Natural killer cell (primary cell): ENCODE measurements around the gene ZNF846. TPM values are rescaled to one million over a fixed set of nuclear protein-coding genes. Genes with fewer than 3 reads are reported as not detected.
"Not testable (repeated sequence)": the region's sequence is repeated elsewhere in the genome, so short reads cannot be mapped to it uniquely, and the experiment has no call there.

Source experiments
- ATAC-seq, 3 donors: fragments of 150-1000 bp in 2 of 3; fragments of 200-7000 bp in 1 of 3; cut with Tn5 transposase; 1 replicate in 1 of 3; 2 replicates in 2 of 3; pipeline ENCODE4 v1.10.0; 2021; ENCODE audit warnings: mild to moderate bottlenecking in 2 of 3, moderate library complexity in 2 of 3
- DNase-seq, 2 donors: peaks; one replicate each; pipeline versions ENCODE4 v3.0.0 to v3.0.0-alpha.2; 2013 to 2021; ENCODE audit warnings: mixed read lengths in 1 of 2
- H3K27ac ChIP-seq: one replicate; pipeline ENCODE4 v1.5.1; 2013; ENCODE audit warnings: mild to moderate bottlenecking, low read length
- H3K27me3 ChIP-seq: one replicate; pipeline ENCODE4 v1.6.1; 2013; ENCODE audit warnings: low read length; ENCODE audit not compliant: control insufficient read depth, insufficient read depth
- H3K36me3 ChIP-seq: one replicate; pipeline ENCODE4 v1.6.1; 2013; ENCODE audit warnings: low read length; ENCODE audit not compliant: control insufficient read depth, insufficient read depth
- H3K4me1 ChIP-seq: one replicate; pipeline ENCODE4 v1.6.1; 2013; ENCODE audit warnings: low read length; ENCODE audit not compliant: control insufficient read depth, insufficient read depth
- H3K4me3 ChIP-seq: one replicate; pipeline ENCODE4 v1.5.1; 2013; ENCODE audit warnings: low read length
- H3K9me3 ChIP-seq: one replicate; pipeline ENCODE4 v1.6.1; 2013; ENCODE audit warnings: low read length; ENCODE audit not compliant: control insufficient read depth, insufficient read depth
- H3K27ac Mint-ChIP-seq, 2 donors: one replicate each; pipeline ENCODE4 v1.8.0; 2022; ENCODE audit warnings: mild to moderate bottlenecking in 2 of 2, mixed read lengths in 2 of 2, moderate library complexity in 1 of 2
- H3K27me3 Mint-ChIP-seq, 2 donors: one replicate each; pipeline ENCODE4 v1.8.0; 2022; ENCODE audit warnings: low read depth in 2 of 2, mixed read lengths in 2 of 2
- H3K36me3 Mint-ChIP-seq: one replicate; pipeline ENCODE4 v1.8.0; 2022; ENCODE audit warnings: mixed read lengths
- H3K4me1 Mint-ChIP-seq, 2 donors: one replicate each; pipeline ENCODE4 v1.8.0; 2022; ENCODE audit warnings: mixed read lengths in 2 of 2
- H3K4me3 Mint-ChIP-seq: one replicate; pipeline ENCODE4 v1.8.0; 2022; ENCODE audit warnings: mild to moderate bottlenecking, moderate library complexity, mixed read lengths
- H3K9me3 Mint-ChIP-seq, 2 donors: one replicate each; pipeline ENCODE4 v1.8.0; 2022; ENCODE audit warnings: mixed read lengths in 2 of 2
- WGBS: methylation state at CpG from one replicate; pipeline ENCODE4 v1.1.7; 2013; ENCODE audit warnings: missing lambda C conversion rate; ENCODE audit not compliant: insufficient coverage; 5-methylcytosine and 5-hydroxymethylcytosine counted together
- intact Hi-C: fragments of 100-400 bp; cut with micrococcal nuclease; formaldehyde crosslinking; loops from one replicate; pipeline ENCODE4 v1.14.2; 2022
- total RNA-seq, 4 donors: library from RNA; stranded (reverse); fragments of 120-200 nt in 1 of 4; gene quantifications; one replicate each; pipeline versions ENCODE4 v1.2.3 to v1.2.4, GENCODE V29; 2013 to 2022
- TF ChIP-seq, protein P1 (sequence below): fragments of 200-600 bp; IDR thresholded peaks from one replicate; pipeline ENCODE4 v1.8.0; 2022; ENCODE audit warnings: antibody characterized with exemption

ZNF846 gene
- total RNA-seq, 3 donors from 2014 or later (not counting 1 experiment from before 2014, with no cell fraction given) = 9.8 to 15.6 (median 12.8) TPM

DNA sequence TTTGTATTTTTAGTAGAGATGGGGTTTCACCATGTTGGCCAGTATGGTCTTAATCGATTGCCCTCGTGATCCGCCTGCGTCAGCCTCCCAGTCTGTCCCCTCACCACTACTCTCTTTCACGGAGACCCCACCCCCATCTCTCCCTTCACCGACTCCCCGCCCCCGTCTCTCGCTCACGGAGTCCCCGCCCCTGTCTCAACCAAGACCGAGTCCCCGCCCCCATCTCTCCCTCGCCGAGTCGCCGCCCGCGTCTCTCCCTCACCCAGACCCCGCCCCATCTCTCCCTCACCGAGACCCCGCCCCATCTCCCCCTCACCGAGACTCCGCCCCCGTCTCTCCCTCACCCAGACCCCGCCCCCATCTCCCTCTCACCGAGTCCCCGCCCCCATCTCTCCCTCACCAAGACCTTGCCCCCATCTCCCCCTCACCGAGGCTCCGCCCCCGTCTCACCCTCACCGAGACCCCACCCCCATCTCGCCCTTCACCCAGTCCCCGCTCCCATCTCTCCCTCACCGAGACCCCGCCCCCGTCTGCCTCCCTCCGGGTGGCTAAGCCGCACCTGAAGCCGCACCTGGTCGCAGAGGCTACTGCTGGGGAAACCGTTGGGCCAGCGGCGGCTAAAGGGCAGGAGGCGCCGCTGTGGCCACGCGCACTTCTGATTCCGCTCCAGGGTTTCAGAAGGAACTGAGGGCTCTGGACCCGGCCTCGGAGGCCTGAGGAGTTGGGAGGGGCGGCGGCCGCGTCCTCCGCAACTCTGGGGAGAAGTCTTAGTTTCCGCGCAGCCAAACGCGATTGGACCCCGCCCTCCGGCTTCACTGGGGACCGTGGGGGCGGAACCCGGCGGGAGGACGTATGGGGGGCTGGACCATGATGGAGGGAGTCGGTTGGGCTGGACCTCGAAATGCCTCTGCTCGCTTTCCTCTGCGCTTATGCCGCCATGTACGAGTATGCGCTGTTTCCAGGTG, 17.1 kb upstream of the ZNF846 start:
- Mint-ChIP-seq H3K4me1 (peaks cover 7 to 36% of the 10 kb centered on the region in 2 donors), H3K27me3 (no peaks in the 10 kb centered on the region), H3K27ac (peak overlapping the region; percentile 93 to 95), H3K4me3 (peak overlapping the region; percentile 93), H3K36me3 (no peaks in the 10 kb centered on the region), H3K9me3 (no peaks in the 10 kb centered on the region)
- WGBS = under 1% methylated on average over 65 of the region's 74 CpGs
- peak; percentile 86 to 98 for DNase-seq
- peak overlapping the region; percentile 86 for H3K4me3 ChIP-seq
- H3K4me1 ChIP-seq = peaks cover 14% of the 10 kb centered on the region
- intact Hi-C loops = loop anchor here (1.0 to 5.0 kb wide), 3 partner anchors 17 to 52 kb away; partner anchors contain the start of genes FBXL12, PIN1 and ZNF846
- peak; percentile 81 to 93 (median 81) for ATAC-seq
- no peaks in the 10 kb centered on the region for H3K9me3 ChIP-seq
- H3K36me3 ChIP-seq = no peaks in the 10 kb centered on the region
- TF ChIP-seq, protein P1, sequence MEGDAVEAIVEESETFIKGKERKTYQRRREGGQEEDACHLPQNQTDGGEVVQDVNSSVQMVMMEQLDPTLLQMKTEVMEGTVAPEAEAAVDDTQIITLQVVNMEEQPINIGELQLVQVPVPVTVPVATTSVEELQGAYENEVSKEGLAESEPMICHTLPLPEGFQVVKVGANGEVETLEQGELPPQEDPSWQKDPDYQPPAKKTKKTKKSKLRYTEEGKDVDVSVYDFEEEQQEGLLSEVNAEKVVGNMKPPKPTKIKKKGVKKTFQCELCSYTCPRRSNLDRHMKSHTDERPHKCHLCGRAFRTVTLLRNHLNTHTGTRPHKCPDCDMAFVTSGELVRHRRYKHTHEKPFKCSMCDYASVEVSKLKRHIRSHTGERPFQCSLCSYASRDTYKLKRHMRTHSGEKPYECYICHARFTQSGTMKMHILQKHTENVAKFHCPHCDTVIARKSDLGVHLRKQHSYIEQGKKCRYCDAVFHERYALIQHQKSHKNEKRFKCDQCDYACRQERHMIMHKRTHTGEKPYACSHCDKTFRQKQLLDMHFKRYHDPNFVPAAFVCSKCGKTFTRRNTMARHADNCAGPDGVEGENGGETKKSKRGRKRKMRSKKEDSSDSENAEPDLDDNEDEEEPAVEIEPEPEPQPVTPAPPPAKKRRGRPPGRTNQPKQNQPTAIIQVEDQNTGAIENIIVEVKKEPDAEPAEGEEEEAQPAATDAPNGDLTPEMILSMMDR = no peak
- peak overlapping the region; percentile 98 for H3K27ac ChIP-seq
- H3K27me3 ChIP-seq = no peaks in the 10 kb centered on the region

DNA sequence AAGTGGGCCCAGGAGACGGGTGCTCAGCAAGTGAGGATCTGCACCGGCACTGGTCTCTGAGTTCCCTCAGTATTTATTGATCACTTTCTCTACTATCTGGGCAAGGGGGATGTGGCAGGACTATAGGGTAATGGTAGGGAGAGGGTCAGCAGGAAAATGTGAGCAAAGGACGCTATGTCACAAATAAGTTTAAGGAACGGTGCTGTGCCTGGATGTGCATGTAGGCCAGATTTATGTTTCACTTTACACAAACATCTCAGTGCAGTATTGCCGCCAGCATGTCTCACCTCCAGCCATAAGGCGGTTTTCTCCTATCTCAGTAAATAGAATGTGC, 15.6 kb upstream of the ZNF846 start:
- H3K4me3 Mint-ChIP-seq, H3K36me3 Mint-ChIP-seq, H3K27me3 Mint-ChIP-seq, H3K9me3 Mint-ChIP-seq, H3K27ac ChIP-seq, H3K9me3 ChIP-seq, ATAC-seq, H3K4me3 ChIP-seq, DNase-seq, H3K36me3 ChIP-seq, H3K27me3 ChIP-seq: not testable (repeated sequence)
- peaks cover 7 to 31% of the 10 kb centered on the region in 2 donors for H3K4me1 Mint-ChIP-seq
- H3K4me1 ChIP-seq = peaks cover 14% of the 10 kb centered on the region
- 96% methylated on average over 6 of the region's 6 CpGs for WGBS
- peak overlapping the region; percentile 93 to 95 for H3K27ac Mint-ChIP-seq
- intact Hi-C loops = loop anchor here (2.0 kb wide), 1 partner anchor 35 kb away; the partner anchor contains the start of gene FBXL12

DNA sequence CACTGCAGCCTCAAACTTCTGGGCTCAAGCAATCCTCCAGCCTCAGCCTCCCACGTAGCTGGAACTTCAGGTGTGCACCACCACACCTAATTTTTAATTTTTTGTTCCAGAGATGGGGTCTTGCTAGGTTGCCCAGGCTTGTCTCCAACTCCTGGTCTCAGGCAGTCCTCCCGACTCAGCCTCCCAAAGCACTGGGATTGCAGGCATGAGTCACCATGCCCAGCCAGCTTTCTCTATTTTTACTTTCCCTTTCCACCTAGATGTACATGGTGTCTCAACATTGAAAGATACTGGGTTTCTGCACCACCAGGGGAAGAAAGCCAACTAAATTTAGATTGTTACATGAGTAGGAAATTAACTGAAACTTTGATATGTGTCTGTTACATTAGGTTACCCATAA, 13.8 kb upstream of the ZNF846 start:
- 96% methylated on average over 2 of the region's 2 CpGs for WGBS
- H3K27me3 ChIP-seq = no peaks in the 10 kb centered on the region
- no peaks in the 10 kb centered on the region for H3K36me3 ChIP-seq
- H3K27ac ChIP-seq = no peak overlapping the region
- H3K4me1 ChIP-seq = peaks cover 14% of the 10 kb centered on the region
- H3K4me3 Mint-ChIP-seq = no peak overlapping the region
- H3K27me3 Mint-ChIP-seq = no peaks in the 10 kb centered on the region
- no peak for DNase-seq
- peaks cover 8% of the 10 kb centered on the region for H3K36me3 Mint-ChIP-seq
- TF ChIP-seq, protein P1 = no peak
- intact Hi-C loops = no loop called here
- no peak overlapping the region for H3K4me3 ChIP-seq
- peaks cover 7 to 31% of the 10 kb centered on the region in 2 donors for H3K4me1 Mint-ChIP-seq
- no peak overlapping the region for H3K27ac Mint-ChIP-seq
- no peak for ATAC-seq
- peaks cover 3 to 4% of the 10 kb centered on the region in 2 donors for H3K9me3 Mint-ChIP-seq
- peaks cover 7% of the 10 kb centered on the region for H3K9me3 ChIP-seq
